ENCODE data around the gene PSD2.

The PSD2 gene

GRCh38 chr5:139758510-139759075 is 37.0 kb upstream of the PSD2 start:
- ATAC-seq (replicated peaks; ENCODE audit: extremely low read depth, poor library complexity, severe bottlenecking) = no peak
- DNase-seq (ENCODE audit: low spot score in 2 of 2) = no peak
- H3K27me3 Mint-ChIP-seq = peaks cover 42% of the 10 kb centered on the region
- no peaks in the 10 kb centered on the region for H3K9me3 Mint-ChIP-seq
- H3K36me3 Mint-ChIP-seq (ENCODE audit: insufficient read depth) = peaks cover 8% of the 10 kb centered on the region
- H3K4me3 Mint-ChIP-seq = no peak overlapping the region
- H3K4me1 Mint-ChIP-seq = peaks cover 19% of the 10 kb centered on the region
- H3K27ac Mint-ChIP-seq (ENCODE audit: low read depth) = no peak overlapping the region

GRCh38 chr5:139759219-139759721 is 36.3 kb upstream of the PSD2 start:
- DNase-seq (ENCODE audit: low spot score in 2 of 2) (no peak), ATAC-seq (replicated peaks; ENCODE audit: extremely low read depth, poor library complexity, severe bottlenecking) (no peak)
- Mint-ChIP-seq H3K4me3 (no peak overlapping the region), H3K36me3 (ENCODE audit: insufficient read depth) (peaks cover 9% of the 10 kb centered on the region), H3K27me3 (peaks cover 49% of the 10 kb centered on the region), H3K4me1 (peaks cover 25% of the 10 kb centered on the region), H3K27ac (ENCODE audit: low read depth) (no peak overlapping the region), H3K9me3 (no peaks in the 10 kb centered on the region)

- H3K4me3 Mint-ChIP-seq = no peak overlapping the region
- no peak overlapping the region for H3K27ac Mint-ChIP-seq (ENCODE audit: low read depth)
- DNase-seq (ENCODE audit: low spot score in 2 of 2) = no peak
- H3K36me3 Mint-ChIP-seq (ENCODE audit: insufficient read depth) = peaks cover 5% of the 10 kb centered on the region
- no peak for ATAC-seq (replicated peaks; ENCODE audit: extremely low read depth, poor library complexity, severe bottlenecking)
- peaks cover 25% of the 10 kb centered on the region for H3K4me1 Mint-ChIP-seq
- H3K9me3 Mint-ChIP-seq = no peaks in the 10 kb centered on the region
- peaks cover 51% of the 10 kb centered on the region for H3K27me3 Mint-ChIP-seq
Measured at GRCh38 chr5:139760066-139761056, 35.2 kb upstream of the PSD2 start.

- DNase-seq (ENCODE audit: low spot score in 2 of 2) (no peak), ATAC-seq (replicated peaks; ENCODE audit: extremely low read depth, poor library complexity, severe bottlenecking) (no peak)
- H3K9me3 Mint-ChIP-seq = no peaks in the 10 kb centered on the region
- H3K27me3 Mint-ChIP-seq = peaks cover 49% of the 10 kb centered on the region
- peaks cover 2% of the 10 kb centered on the region for H3K36me3 Mint-ChIP-seq (ENCODE audit: insufficient read depth)
- H3K27ac Mint-ChIP-seq (ENCODE audit: low read depth) = no peak overlapping the region
- no peak overlapping the region for H3K4me3 Mint-ChIP-seq
- peaks cover 27% of the 10 kb centered on the region for H3K4me1 Mint-ChIP-seq
Measured at GRCh38 chr5:139761057-139761450, 34.6 kb upstream of the PSD2 start.

- DNase-seq (ENCODE audit: low spot score in 2 of 2) (no peak), ATAC-seq (replicated peaks; ENCODE audit: extremely low read depth, poor library complexity, severe bottlenecking) (no peak)
- H3K27me3 Mint-ChIP-seq = peaks cover 45% of the 10 kb centered on the region
- no peaks in the 10 kb centered on the region for H3K9me3 Mint-ChIP-seq
- no peak overlapping the region for H3K27ac Mint-ChIP-seq (ENCODE audit: low read depth)
- H3K36me3 Mint-ChIP-seq (ENCODE audit: insufficient read depth) = peaks cover 4% of the 10 kb centered on the region
- peaks cover 27% of the 10 kb centered on the region for H3K4me1 Mint-ChIP-seq
- H3K4me3 Mint-ChIP-seq = no peak overlapping the region
Measured at GRCh38 chr5:139761501-139761900, 34.1 kb upstream of the PSD2 start.

- no peak overlapping the region for H3K4me3 Mint-ChIP-seq
- peaks cover 5% of the 10 kb centered on the region for H3K36me3 Mint-ChIP-seq (ENCODE audit: insufficient read depth)
- ATAC-seq (replicated peaks; ENCODE audit: extremely low read depth, poor library complexity, severe bottlenecking) = no peak
- DNase-seq (ENCODE audit: low spot score in 2 of 2) = no peak
- no peaks in the 10 kb centered on the region for H3K9me3 Mint-ChIP-seq
- peaks cover 27% of the 10 kb centered on the region for H3K4me1 Mint-ChIP-seq
- H3K27me3 Mint-ChIP-seq = peaks cover 33% of the 10 kb centered on the region
- no peak overlapping the region for H3K27ac Mint-ChIP-seq (ENCODE audit: low read depth)
Measured at GRCh38 chr5:139762615-139763170, 32.9 kb upstream of the PSD2 start.

GRCh38 chr5:139763280-139763929 is 32.2 kb upstream of the PSD2 start:
- Mint-ChIP-seq H3K4me1 (peaks cover 27% of the 10 kb centered on the region), H3K4me3 (no peak overlapping the region), H3K36me3 (ENCODE audit: insufficient read depth) (peaks cover 5% of the 10 kb centered on the region), H3K27ac (ENCODE audit: low read depth) (no peak overlapping the region), H3K27me3 (peaks cover 33% of the 10 kb centered on the region), H3K9me3 (no peaks in the 10 kb centered on the region)
- no peak for ATAC-seq (replicated peaks; ENCODE audit: extremely low read depth, poor library complexity, severe bottlenecking)
- DNase-seq (ENCODE audit: low spot score in 2 of 2) = no peak

- peaks cover 33% of the 10 kb centered on the region for H3K27me3 Mint-ChIP-seq
- DNase-seq (ENCODE audit: low spot score in 2 of 2) (no peak), ATAC-seq (replicated peaks; ENCODE audit: extremely low read depth, poor library complexity, severe bottlenecking) (no peak)
- no peaks in the 10 kb centered on the region for H3K9me3 Mint-ChIP-seq
- peaks cover 27% of the 10 kb centered on the region for H3K4me1 Mint-ChIP-seq
- H3K27ac Mint-ChIP-seq (ENCODE audit: low read depth) = no peak overlapping the region
- peak overlapping the region; percentile 60 for H3K4me3 Mint-ChIP-seq
- peaks cover 5% of the 10 kb centered on the region for H3K36me3 Mint-ChIP-seq (ENCODE audit: insufficient read depth)
Measured at GRCh38 chr5:139763930-139764791, 31.4 kb upstream of the PSD2 start.

GRCh38 chr5:139764886-139765408 is 30.7 kb upstream of the PSD2 start:
- no peaks in the 10 kb centered on the region for H3K9me3 Mint-ChIP-seq
- ATAC-seq (replicated peaks; ENCODE audit: extremely low read depth, poor library complexity, severe bottlenecking) = no peak
- peaks cover 27% of the 10 kb centered on the region for H3K4me1 Mint-ChIP-seq
- DNase-seq (ENCODE audit: low spot score in 2 of 2) = no peak
- H3K36me3 Mint-ChIP-seq (ENCODE audit: insufficient read depth) = peaks cover 5% of the 10 kb centered on the region
- H3K4me3 Mint-ChIP-seq = peak overlapping the region; percentile 60
- peaks cover 33% of the 10 kb centered on the region for H3K27me3 Mint-ChIP-seq
- H3K27ac Mint-ChIP-seq (ENCODE audit: low read depth) = no peak overlapping the region

GRCh38 chr5:139765409-139766217 is 30.0 kb upstream of the PSD2 start:
- peak overlapping the region; percentile 68 for H3K27ac Mint-ChIP-seq (ENCODE audit: low read depth)
- peak overlapping the region; percentile 60 for H3K4me3 Mint-ChIP-seq
- peaks cover 33% of the 10 kb centered on the region for H3K27me3 Mint-ChIP-seq
- DNase-seq (ENCODE audit: low spot score in 2 of 2) (peak; percentile 72 to 81), ATAC-seq (replicated peaks; ENCODE audit: extremely low read depth, poor library complexity, severe bottlenecking) (peak; percentile 83)
- peaks cover 22% of the 10 kb centered on the region for H3K4me1 Mint-ChIP-seq
- H3K9me3 Mint-ChIP-seq = no peaks in the 10 kb centered on the region
- peaks cover 5% of the 10 kb centered on the region for H3K36me3 Mint-ChIP-seq (ENCODE audit: insufficient read depth)

GRCh38 chr5:139767960-139768359 is 27.6 kb upstream of the PSD2 start:
- DNase-seq (ENCODE audit: low spot score in 2 of 2) (no peak), ATAC-seq (replicated peaks; ENCODE audit: extremely low read depth, poor library complexity, severe bottlenecking) (no peak)
- no peaks in the 10 kb centered on the region for H3K9me3 Mint-ChIP-seq
- no peak overlapping the region for H3K27ac Mint-ChIP-seq (ENCODE audit: low read depth)
- H3K36me3 Mint-ChIP-seq (ENCODE audit: insufficient read depth) = peaks cover 5% of the 10 kb centered on the region
- H3K4me3 Mint-ChIP-seq = no peak overlapping the region
- peaks cover 27% of the 10 kb centered on the region for H3K27me3 Mint-ChIP-seq
- H3K4me1 Mint-ChIP-seq = peaks cover 22% of the 10 kb centered on the region

All from central memory CD8-positive, alpha-beta T cell (primary cell).